Measurements from ENCODE around the gene CCDC78.
"Not testable (repeated sequence)": the region's sequence is repeated elsewhere in the genome, so short reads cannot be mapped to it uniquely, and the experiment has no call there.

The CCDC78 gene

GRCh38 chr16:761625-762513 lies 35.6 kb upstream of the CCDC78 start:
- no peak for DNase-seq

GRCh38 chr16:760545-761343 lies 34.5 kb upstream of the CCDC78 start, which contains the start of gene MSLN:
Gene MSLN, plus strand, starts transcription at chr16:760734. Its CDS starts 1,947 bp downstream, at chr16:762681.
- DNase-seq: no peak

- no peak for DNase-seq
Measured at GRCh38 chr16:760065-760464, 33.8 kb upstream of the CCDC78 start.

GRCh38 chr16:759110-759910 lies 33.1 kb upstream of the CCDC78 start:
- no peak for DNase-seq

- DNase-seq: no peak
Measured at GRCh38 chr16:756428-756827, 30.2 kb upstream of the CCDC78 start.

GRCh38 chr16:754656-755055 lies 28.4 kb upstream of the CCDC78 start:
- no peak for DNase-seq

GRCh38 chr16:754121-754607 lies 27.9 kb upstream of the CCDC78 start:
- DNase-seq: not testable (repeated sequence)

- no peak for DNase-seq
Measured at GRCh38 chr16:752007-752312, 25.7 kb upstream of the CCDC78 start.

GRCh38 chr16:751152-752006 lies 25.1 kb upstream of the CCDC78 start:
- peak in 35 of 58 donors; percentile 6 to 84 (median 38) for DNase-seq

- DNase-seq: no peak
Measured at GRCh38 chr16:750485-750884, 24.2 kb upstream of the CCDC78 start.

GRCh38 chr16:749010-749409 lies 22.8 kb upstream of the CCDC78 start:
- no peak for DNase-seq

GRCh38 chr16:747978-748746 lies 21.9 kb upstream of the CCDC78 start:
- no peak for DNase-seq

- no peak for DNase-seq
Measured at GRCh38 chr16:746637-747036, 20.4 kb upstream of the CCDC78 start.

- DNase-seq: no peak
Measured at GRCh38 chr16:745739-746138, 19.5 kb upstream of the CCDC78 start.

- DNase-seq: no peak
Measured at GRCh38 chr16:743794-744500, 17.7 kb upstream of the CCDC78 start.

- not testable (repeated sequence) for DNase-seq
Measured at GRCh38 chr16:742894-743293, 16.7 kb upstream of the CCDC78 start.

- no peak for DNase-seq
Measured at GRCh38 chr16:741986-742629, 15.9 kb upstream of the CCDC78 start.

GRCh38 chr16:740764-741505 lies 14.7 kb upstream of the CCDC78 start, which contains the start of gene CIAO3:
Gene CIAO3, minus strand, starts transcription at chr16:740997. Its CDS starts 12 bp downstream, at chr16:740985.
- peak in 57 of 58 donors; percentile 16 to 90 (median 80) for DNase-seq
